ENCODE results near the gene FEM1C.

DNA sequence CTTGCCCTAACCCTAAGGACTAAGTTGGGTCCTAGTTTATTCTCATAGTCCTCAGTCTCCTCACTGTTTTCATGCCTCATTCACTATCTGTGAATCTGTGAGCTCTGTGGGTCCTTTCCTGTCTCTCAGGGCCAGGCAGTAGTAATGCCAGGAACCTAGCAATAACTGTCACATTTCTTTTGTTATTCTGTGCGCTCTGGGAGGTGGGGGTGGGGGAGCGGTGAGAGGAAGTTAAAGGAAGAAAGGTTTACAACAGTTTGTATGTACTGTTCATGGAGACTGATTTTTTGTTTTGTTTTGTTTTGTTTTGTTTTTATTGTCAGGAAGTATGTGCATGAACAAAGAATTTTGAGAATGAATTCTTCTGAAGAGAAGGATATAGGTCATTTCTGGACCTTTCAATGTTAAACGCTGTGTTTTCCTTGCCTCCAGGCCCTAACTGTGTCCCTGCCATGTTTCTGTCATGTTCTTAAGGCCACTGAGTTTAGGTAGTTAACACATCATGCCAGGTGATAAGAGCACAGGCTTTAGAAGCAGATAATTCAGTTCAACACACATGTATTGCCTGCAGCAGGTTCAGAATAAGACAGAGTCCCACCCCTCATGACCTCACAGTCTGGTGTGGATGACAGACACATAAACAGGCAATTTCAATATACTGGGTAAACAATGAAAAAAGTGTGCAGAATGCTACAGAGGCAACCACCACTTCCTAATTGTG lies 13.3 kb upstream of the FEM1C start:
- TF ChIP-seq, protein P1, sequence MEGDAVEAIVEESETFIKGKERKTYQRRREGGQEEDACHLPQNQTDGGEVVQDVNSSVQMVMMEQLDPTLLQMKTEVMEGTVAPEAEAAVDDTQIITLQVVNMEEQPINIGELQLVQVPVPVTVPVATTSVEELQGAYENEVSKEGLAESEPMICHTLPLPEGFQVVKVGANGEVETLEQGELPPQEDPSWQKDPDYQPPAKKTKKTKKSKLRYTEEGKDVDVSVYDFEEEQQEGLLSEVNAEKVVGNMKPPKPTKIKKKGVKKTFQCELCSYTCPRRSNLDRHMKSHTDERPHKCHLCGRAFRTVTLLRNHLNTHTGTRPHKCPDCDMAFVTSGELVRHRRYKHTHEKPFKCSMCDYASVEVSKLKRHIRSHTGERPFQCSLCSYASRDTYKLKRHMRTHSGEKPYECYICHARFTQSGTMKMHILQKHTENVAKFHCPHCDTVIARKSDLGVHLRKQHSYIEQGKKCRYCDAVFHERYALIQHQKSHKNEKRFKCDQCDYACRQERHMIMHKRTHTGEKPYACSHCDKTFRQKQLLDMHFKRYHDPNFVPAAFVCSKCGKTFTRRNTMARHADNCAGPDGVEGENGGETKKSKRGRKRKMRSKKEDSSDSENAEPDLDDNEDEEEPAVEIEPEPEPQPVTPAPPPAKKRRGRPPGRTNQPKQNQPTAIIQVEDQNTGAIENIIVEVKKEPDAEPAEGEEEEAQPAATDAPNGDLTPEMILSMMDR (conservative IDR thresholded peaks at IDR 0.05), result no peak
- TF ChIP-seq ZFX (IDR thresholded peaks at IDR 0.05), result no peak

All from C4-2B (cell line).